Measurements from ENCODE around the gene CTCFL.

Gene CTCFL

GRCh38 chr20:57458400-57459160 is 66.4 kb downstream of the CTCFL start:
- no peak for DNase-seq
- no peak overlapping the region for H3K4me3 ChIP-seq (ENCODE audit: low read depth in 1 of 2, low read length in 2 of 2)
- peaks cover 16% of the 10 kb centered on the region for H3K27me3 ChIP-seq (ENCODE audit: insufficient read depth, low read length, poor library complexity)
- H3K27ac ChIP-seq (ENCODE audit: low read length) = no peak overlapping the region
- no peak for TF ChIP-seq EZH2 (IDR thresholded peaks at IDR 0.05; ENCODE audit: borderline replicate concordance, low read depth, low read length, severe bottlenecking)
- TF ChIP-seq CTCF (IDR thresholded peaks at IDR 0.05; ENCODE audit: borderline replicate concordance, extremely low read depth, low read length, poor library complexity, severe bottlenecking) = no peak
- H3K9ac ChIP-seq (ENCODE audit: low read depth, low read length) = no peak overlapping the region
- H3K79me2 ChIP-seq (ENCODE audit: insufficient read depth, low read length) = no peaks in the 10 kb centered on the region
- H3K36me3 ChIP-seq (ENCODE audit: insufficient read depth, low read length) = no peaks in the 10 kb centered on the region
- H3K4me1 ChIP-seq (ENCODE audit: insufficient read depth, low read length) = no peaks in the 10 kb centered on the region
- H4K20me1 ChIP-seq (ENCODE audit: insufficient read depth, low read length) = no peaks in the 10 kb centered on the region
- H3K4me2 ChIP-seq (ENCODE audit: insufficient read depth, low read length) = no peak overlapping the region
- no peak overlapping the region for H2AFZ ChIP-seq (ENCODE audit: low read depth, low read length)
- no peaks in the 10 kb centered on the region for H3K9me3 ChIP-seq (ENCODE audit: insufficient read depth, low read length, severe bottlenecking)
- no peak for ATAC-seq (ENCODE audit: insufficient read depth, low read depth)

- Histone ChIP-seq H3K27ac (ENCODE audit: low read length) (no peak overlapping the region), H4K20me1 (ENCODE audit: insufficient read depth, low read length) (no peaks in the 10 kb centered on the region), H3K27me3 (ENCODE audit: insufficient read depth, low read length, poor library complexity) (peaks cover 12% of the 10 kb centered on the region), H3K79me2 (ENCODE audit: insufficient read depth, low read length) (no peaks in the 10 kb centered on the region), H3K4me3 (ENCODE audit: low read depth in 1 of 2, low read length in 2 of 2) (no peak overlapping the region), H3K9ac (ENCODE audit: low read depth, low read length) (no peak overlapping the region), H3K9me3 (ENCODE audit: insufficient read depth, low read length, severe bottlenecking) (no peaks in the 10 kb centered on the region), H3K4me2 (ENCODE audit: insufficient read depth, low read length) (no peak overlapping the region), H3K4me1 (ENCODE audit: insufficient read depth, low read length) (no peaks in the 10 kb centered on the region), H3K36me3 (ENCODE audit: insufficient read depth, low read length) (no peaks in the 10 kb centered on the region), H2AFZ (ENCODE audit: low read depth, low read length) (no peak overlapping the region)
- TF ChIP-seq CTCF (IDR thresholded peaks at IDR 0.05; ENCODE audit: borderline replicate concordance, extremely low read depth, low read length, poor library complexity, severe bottlenecking) = no peak
- TF ChIP-seq EZH2 (IDR thresholded peaks at IDR 0.05; ENCODE audit: borderline replicate concordance, low read depth, low read length, severe bottlenecking) = no peak
- ATAC-seq (ENCODE audit: insufficient read depth, low read depth) = no peak
- no peak for DNase-seq
Measured at GRCh38 chr20:57457243-57458095, 67.5 kb downstream of the CTCFL start.

- no peak overlapping the region for H3K4me2 ChIP-seq (ENCODE audit: insufficient read depth, low read length)
- TF ChIP-seq CTCF (IDR thresholded peaks at IDR 0.05; ENCODE audit: borderline replicate concordance, extremely low read depth, low read length, poor library complexity, severe bottlenecking) (no peak), EZH2 (IDR thresholded peaks at IDR 0.05; ENCODE audit: borderline replicate concordance, low read depth, low read length, severe bottlenecking) (no peak)
- H3K9ac ChIP-seq (ENCODE audit: low read depth, low read length) = no peak overlapping the region
- H3K27ac ChIP-seq (ENCODE audit: low read length) = no peak overlapping the region
- peaks cover 14% of the 10 kb centered on the region for H3K27me3 ChIP-seq (ENCODE audit: insufficient read depth, low read length, poor library complexity)
- no peak overlapping the region for H3K4me3 ChIP-seq (ENCODE audit: low read depth in 1 of 2, low read length in 2 of 2)
- no peaks in the 10 kb centered on the region for H3K79me2 ChIP-seq (ENCODE audit: insufficient read depth, low read length)
- no peaks in the 10 kb centered on the region for H3K9me3 ChIP-seq (ENCODE audit: insufficient read depth, low read length, severe bottlenecking)
- no peak overlapping the region for H2AFZ ChIP-seq (ENCODE audit: low read depth, low read length)
- no peaks in the 10 kb centered on the region for H4K20me1 ChIP-seq (ENCODE audit: insufficient read depth, low read length)
- no peaks in the 10 kb centered on the region for H3K4me1 ChIP-seq (ENCODE audit: insufficient read depth, low read length)
- no peak for DNase-seq
- no peaks in the 10 kb centered on the region for H3K36me3 ChIP-seq (ENCODE audit: insufficient read depth, low read length)
- ATAC-seq (ENCODE audit: insufficient read depth, low read depth) = no peak
Measured at GRCh38 chr20:57456116-57456515, 68.8 kb downstream of the CTCFL start.

Data from DND-41 (cell line).